ENCODE measurements around the gene NRGN.

NRGN gene

GRCh38 chr11:124759266-124760204, 19.8 kb downstream of the NRGN start:
- Histone ChIP-seq H3K36me3 (ENCODE audit: insufficient read depth, low read length) (no peaks in the 10 kb centered on the region), H3K27ac (ENCODE audit: low read depth, low read length) (peak overlapping the region; percentile 23), H3K27me3 (ENCODE audit: control insufficient read depth in 1 of 2, insufficient read depth in 2 of 2, low read length in 2 of 2) (peaks cover 59 to 70% of the 10 kb centered on the region in 2 donors), H3K9ac (ENCODE audit: low read length) (no peak overlapping the region), H3K4me3 (ENCODE audit: low read depth in 1 of 2, low read length in 2 of 2) (peak overlapping the region in 1 of 2 donors; percentile 13), H3K9me3 (ENCODE audit: low read length) (no peaks in the 10 kb centered on the region), H3K4me1 (ENCODE audit: insufficient read depth, low read length) (peaks cover 35% of the 10 kb centered on the region)

- Histone ChIP-seq H3K27ac (ENCODE audit: low read depth, low read length) (no peak overlapping the region), H3K27me3 (ENCODE audit: control insufficient read depth in 1 of 2, insufficient read depth in 2 of 2, low read length in 2 of 2) (peaks cover 59 to 70% of the 10 kb centered on the region in 2 donors), H3K9me3 (ENCODE audit: low read length) (no peaks in the 10 kb centered on the region), H3K4me1 (ENCODE audit: insufficient read depth, low read length) (peaks cover 35% of the 10 kb centered on the region), H3K9ac (ENCODE audit: low read length) (no peak overlapping the region), H3K4me3 (ENCODE audit: low read depth in 1 of 2, low read length in 2 of 2) (peak overlapping the region in 1 of 2 donors; percentile 13), H3K36me3 (ENCODE audit: insufficient read depth, low read length) (no peaks in the 10 kb centered on the region)
These were observed 20.5 kb downstream of the NRGN start for GRCh38 chr11:124760205-124760652.

- peaks cover 59 to 70% of the 10 kb centered on the region in 2 donors for H3K27me3 ChIP-seq (ENCODE audit: control insufficient read depth in 1 of 2, insufficient read depth in 2 of 2, low read length in 2 of 2)
- peaks cover 35% of the 10 kb centered on the region for H3K4me1 ChIP-seq (ENCODE audit: insufficient read depth, low read length)
- no peak overlapping the region for H3K9ac ChIP-seq (ENCODE audit: low read length)
- no peaks in the 10 kb centered on the region for H3K36me3 ChIP-seq (ENCODE audit: insufficient read depth, low read length)
- no peaks in the 10 kb centered on the region for H3K9me3 ChIP-seq (ENCODE audit: low read length)
- H3K27ac ChIP-seq (ENCODE audit: low read depth, low read length), result no peak overlapping the region
- H3K4me3 ChIP-seq (ENCODE audit: low read depth in 1 of 2, low read length in 2 of 2), result peak overlapping the region in 1 of 2 donors; percentile 13
These were observed 21.1 kb downstream of the NRGN start for GRCh38 chr11:124760806-124761205.

- peaks cover 56 to 64% of the 10 kb centered on the region in 2 donors for H3K27me3 ChIP-seq (ENCODE audit: control insufficient read depth in 1 of 2, insufficient read depth in 2 of 2, low read length in 2 of 2)
- no peaks in the 10 kb centered on the region for H3K36me3 ChIP-seq (ENCODE audit: insufficient read depth, low read length)
- H3K9me3 ChIP-seq (ENCODE audit: low read length), result no peaks in the 10 kb centered on the region
- H3K9ac ChIP-seq (ENCODE audit: low read length), result no peak overlapping the region
- peaks cover 35% of the 10 kb centered on the region for H3K4me1 ChIP-seq (ENCODE audit: insufficient read depth, low read length)
- no peak overlapping the region for H3K27ac ChIP-seq (ENCODE audit: low read depth, low read length)
- no peak overlapping the region for H3K4me3 ChIP-seq (ENCODE audit: low read depth in 1 of 2, low read length in 2 of 2)
These were observed 21.8 kb downstream of the NRGN start for GRCh38 chr11:124761301-124762104.

GRCh38 chr11:124762105-124762623, 22.4 kb downstream of the NRGN start, which contains the start of gene ESAM:
ESAM (minus strand) TSS chr11:124762290; CDS start chr11:124762154, 136 bp downstream.
- Histone ChIP-seq H3K4me3 (ENCODE audit: low read depth in 1 of 2, low read length in 2 of 2) (peak within 1 kb of the TSS; percentile 29 to 65), H3K4me1 (ENCODE audit: insufficient read depth, low read length) (peaks cover 35% of the 10 kb centered on the region), H3K27me3 (ENCODE audit: control insufficient read depth in 1 of 2, insufficient read depth in 2 of 2, low read length in 2 of 2) (peaks cover 53 to 58% of the 10 kb centered on the region in 2 donors), H3K9me3 (ENCODE audit: low read length) (no peaks in the 10 kb centered on the region), H3K27ac (ENCODE audit: low read depth, low read length) (no peak within 1 kb of the TSS), H3K36me3 (ENCODE audit: insufficient read depth, low read length) (no peaks in the 10 kb centered on the region), H3K9ac (ENCODE audit: low read length) (no peak within 1 kb of the TSS)

GRCh38 chr11:124762624-124763155, 22.9 kb downstream of the NRGN start:
- Histone ChIP-seq H3K27ac (ENCODE audit: low read depth, low read length) (no peak overlapping the region), H3K27me3 (ENCODE audit: control insufficient read depth in 1 of 2, insufficient read depth in 2 of 2, low read length in 2 of 2) (peaks cover 49 to 53% of the 10 kb centered on the region in 2 donors), H3K36me3 (ENCODE audit: insufficient read depth, low read length) (peaks cover 5% of the 10 kb centered on the region), H3K4me1 (ENCODE audit: insufficient read depth, low read length) (peaks cover 35% of the 10 kb centered on the region), H3K4me3 (ENCODE audit: low read depth in 1 of 2, low read length in 2 of 2) (peak overlapping the region; percentile 29 to 65), H3K9me3 (ENCODE audit: low read length) (no peaks in the 10 kb centered on the region), H3K9ac (ENCODE audit: low read length) (no peak overlapping the region)

- Histone ChIP-seq H3K4me3 (ENCODE audit: low read depth in 1 of 2, low read length in 2 of 2) (peak overlapping the region; percentile 29 to 65), H3K9me3 (ENCODE audit: low read length) (no peaks in the 10 kb centered on the region), H3K36me3 (ENCODE audit: insufficient read depth, low read length) (peaks cover 8% of the 10 kb centered on the region), H3K4me1 (ENCODE audit: insufficient read depth, low read length) (peaks cover 35% of the 10 kb centered on the region), H3K27me3 (ENCODE audit: control insufficient read depth in 1 of 2, insufficient read depth in 2 of 2, low read length in 2 of 2) (peaks cover 43 to 46% of the 10 kb centered on the region in 2 donors), H3K27ac (ENCODE audit: low read depth, low read length) (no peak overlapping the region), H3K9ac (ENCODE audit: low read length) (no peak overlapping the region)
These were observed 23.6 kb downstream of the NRGN start for GRCh38 chr11:124763156-124763947.

GRCh38 chr11:124766156-124766555, 26.4 kb downstream of the NRGN start:
- peaks cover 15 to 19% of the 10 kb centered on the region in 2 donors for H3K27me3 ChIP-seq (ENCODE audit: control insufficient read depth in 1 of 2, insufficient read depth in 2 of 2, low read length in 2 of 2)
- peaks cover 28% of the 10 kb centered on the region for H3K36me3 ChIP-seq (ENCODE audit: insufficient read depth, low read length)
- H3K4me1 ChIP-seq (ENCODE audit: insufficient read depth, low read length), result peaks cover 16% of the 10 kb centered on the region
- H3K27ac ChIP-seq (ENCODE audit: low read depth, low read length), result no peak overlapping the region
- no peak overlapping the region for H3K9ac ChIP-seq (ENCODE audit: low read length)
- no peaks in the 10 kb centered on the region for H3K9me3 ChIP-seq (ENCODE audit: low read length)
- no peak overlapping the region for H3K4me3 ChIP-seq (ENCODE audit: low read depth in 1 of 2, low read length in 2 of 2)

GRCh38 chr11:124768914-124769313, 29.2 kb downstream of the NRGN start:
- H3K4me3 ChIP-seq (ENCODE audit: low read depth in 1 of 2, low read length in 2 of 2), result no peak overlapping the region
- H3K9ac ChIP-seq (ENCODE audit: low read length), result no peak overlapping the region
- no peak overlapping the region for H3K27ac ChIP-seq (ENCODE audit: low read depth, low read length)
- H3K27me3 ChIP-seq (ENCODE audit: control insufficient read depth in 1 of 2, insufficient read depth in 2 of 2, low read length in 2 of 2), result no peaks in the 10 kb centered on the region
- H3K4me1 ChIP-seq (ENCODE audit: insufficient read depth, low read length), result no peaks in the 10 kb centered on the region
- peaks cover 46% of the 10 kb centered on the region for H3K36me3 ChIP-seq (ENCODE audit: insufficient read depth, low read length)
- no peaks in the 10 kb centered on the region for H3K9me3 ChIP-seq (ENCODE audit: low read length)

Measured in muscle layer of colon (tissue), 2 donors.